ENCODE measurements around the gene KIF3B. TPM values are rescaled to one million over a fixed set of nuclear protein-coding genes. Genes with fewer than 3 reads are reported as not detected.

KIF3B gene
- total and polyA plus RNA-seq, 2 of the 13 experiments (the other 11 are each of a cell fraction or from before 2014, with no cell fraction given), result 23.6 to 28.8 TPM

GRCh38 chr20:32263398-32263954 is 14.0 kb upstream of the KIF3B start (continued):
- TF ChIP-seq RAD51 (IDR thresholded peaks at IDR 0.05; ENCODE audit: borderline replicate concordance) (no peak), ZNF12 (CRISPR knock-in tag; IDR thresholded peaks at IDR 0.05) (no peak), PRPF4 (IDR thresholded peaks at IDR 0.05; ENCODE audit: low read depth, low read length, poor library complexity, severe bottlenecking) (no peak), SMYD3 (CRISPR knock-in tag; IDR thresholded peaks at IDR 0.05) (no peak), ZNF674 (CRISPR knock-in tag; IDR thresholded peaks at IDR 0.05; ENCODE audit: low read depth) (no peak), MXD4 (CRISPR knock-in tag; IDR thresholded peaks at IDR 0.05) (no peak), ZNF709 (CRISPR knock-in tag; IDR thresholded peaks at IDR 0.05) (no peak), IRX3 (CRISPR knock-in tag; IDR thresholded peaks at IDR 0.05; ENCODE audit: borderline replicate concordance, low read depth) (no peak), ZNF205 (CRISPR knock-in tag; IDR thresholded peaks at IDR 0.05) (no peak), ZMYM3 (CRISPR knock-in tag; IDR thresholded peaks at IDR 0.05) (peak; percentile 99), ZBTB25 (CRISPR knock-in tag; IDR thresholded peaks at IDR 0.05) (no peak), RNF219 (CRISPR knock-in tag; IDR thresholded peaks at IDR 0.05) (no peak), ZNF740 (CRISPR knock-in tag; IDR thresholded peaks at IDR 0.05) (0 out of 2 replicates have a peak, but pooled peaks have one; percentile 26), ZNF382 (CRISPR knock-in tag; IDR thresholded peaks at IDR 0.05; ENCODE audit: borderline replicate concordance) (no peak), ZNF253 (CRISPR knock-in tag; IDR thresholded peaks at IDR 0.05; ENCODE audit: borderline replicate concordance) (no peak), ZNF749 (CRISPR knock-in tag; IDR thresholded peaks at IDR 0.05; ENCODE audit: borderline replicate concordance) (no peak), TFDP2 (CRISPR knock-in tag; IDR thresholded peaks at IDR 0.05) (no peak), ZBTB39 (CRISPR knock-in tag; IDR thresholded peaks at IDR 0.05) (no peak), MZF1 (CRISPR knock-in tag; IDR thresholded peaks at IDR 0.05; ENCODE audit: borderline replicate concordance) (no peak), GATA4 (IDR thresholded peaks at IDR 0.05; ENCODE audit: borderline replicate concordance, low read depth) (no peak), ZNF274 (CRISPR knock-in tag; IDR thresholded peaks at IDR 0.05) (no peak), ZBTB43 (CRISPR knock-in tag; conservative IDR thresholded peaks at IDR 0.05) (no peak), HOXA3 (CRISPR knock-in tag; IDR thresholded peaks at IDR 0.05) (peak; percentile 55; the same call in 1 of the 2 replicates)
